Measurements from ENCODE around the gene THYN1. TPM values are rescaled to one million over a fixed set of nuclear protein-coding genes. Genes with fewer than 3 reads are reported as not detected.

The THYN1 gene
- polyA plus RNA-seq, 1 donor (not counting 4 experiments of a cell fraction or from before 2014, with no cell fraction given), result 45.8 TPM

DNA sequence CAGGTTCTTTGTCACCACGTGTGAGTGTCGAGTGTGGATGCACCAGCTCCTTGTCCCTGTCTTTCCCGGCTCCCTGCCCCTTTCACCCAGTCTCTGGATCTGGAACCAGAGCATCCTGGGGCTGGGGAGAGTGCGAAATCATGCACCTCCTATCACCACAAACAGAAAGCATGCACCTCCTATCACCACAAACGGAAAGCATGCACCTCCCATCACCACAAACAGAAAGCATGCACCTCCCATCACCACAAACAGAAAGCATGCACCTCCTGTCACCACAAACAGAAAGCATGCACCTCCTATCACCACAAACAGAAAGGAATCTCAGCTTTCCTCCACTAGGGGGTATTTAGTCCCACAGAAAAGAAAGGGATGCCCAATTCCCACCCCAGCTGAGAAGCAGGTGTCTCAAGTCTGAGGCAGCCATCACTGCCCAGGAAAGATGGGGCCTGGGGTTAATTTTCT, 17.1 kb upstream of the THYN1 start:
- Histone ChIP-seq H3K9ac (ENCODE audit: control insufficient read depth, extremely low read depth, insufficient read depth, low read length) (no peak overlapping the region), H3K27ac (ENCODE audit: control insufficient read depth, insufficient read depth, low read length) (no peak overlapping the region), H2AFZ (ENCODE audit: control insufficient read depth, low read length) (no peak overlapping the region), H3K4me3 (ENCODE audit: control insufficient read depth in 2 of 3, extremely low read depth in 1 of 3, insufficient read depth in 2 of 3, low read depth in 1 of 3, low read length in 3 of 3) (no peak overlapping the region), H3K9me3 (ENCODE audit: control insufficient read depth, low read depth, low read length) (no peaks in the 10 kb centered on the region), H3K79me2 (ENCODE audit: control insufficient read depth, insufficient read depth, low read length) (peaks cover 19% of the 10 kb centered on the region), H3K27me3 (ENCODE audit: control insufficient read depth, extremely low read depth, insufficient read depth, low read length) (no peaks in the 10 kb centered on the region), H3K9me1 (ENCODE audit: control insufficient read depth, extremely low read depth, insufficient read depth, low read length) (no peaks in the 10 kb centered on the region), H3K36me3 (ENCODE audit: control insufficient read depth in 2 of 2, extremely low read depth in 1 of 2, insufficient read depth in 2 of 2, low read length in 2 of 2) (peaks cover 0 to 1% of the 10 kb centered on the region in 2 experiments), H4K20me1 (ENCODE audit: control insufficient read depth, extremely low read depth, insufficient read depth, low read length) (no peaks in the 10 kb centered on the region), H3K4me1 (ENCODE audit: control insufficient read depth, extremely low read depth, insufficient read depth, low read length) (peaks cover 42% of the 10 kb centered on the region), H3K4me2 (ENCODE audit: control insufficient read depth, extremely low read depth, insufficient read depth, low read depth, low read length) (no peak overlapping the region)
- dilution Hi-C loops (cut with MboI; ENCODE audit: extremely low pct_ligation_motif_present, low sequenced_read_pairs), result no loop called here
- FAIRE-seq (peak; percentile 34), DNase-seq (ENCODE audit: low read depth, low spot score) (no peak)
- TF ChIP-seq EZH2 (IDR thresholded peaks at IDR 0.05; ENCODE audit: low read length), result no peak
- TF ChIP-seq, protein P1, sequence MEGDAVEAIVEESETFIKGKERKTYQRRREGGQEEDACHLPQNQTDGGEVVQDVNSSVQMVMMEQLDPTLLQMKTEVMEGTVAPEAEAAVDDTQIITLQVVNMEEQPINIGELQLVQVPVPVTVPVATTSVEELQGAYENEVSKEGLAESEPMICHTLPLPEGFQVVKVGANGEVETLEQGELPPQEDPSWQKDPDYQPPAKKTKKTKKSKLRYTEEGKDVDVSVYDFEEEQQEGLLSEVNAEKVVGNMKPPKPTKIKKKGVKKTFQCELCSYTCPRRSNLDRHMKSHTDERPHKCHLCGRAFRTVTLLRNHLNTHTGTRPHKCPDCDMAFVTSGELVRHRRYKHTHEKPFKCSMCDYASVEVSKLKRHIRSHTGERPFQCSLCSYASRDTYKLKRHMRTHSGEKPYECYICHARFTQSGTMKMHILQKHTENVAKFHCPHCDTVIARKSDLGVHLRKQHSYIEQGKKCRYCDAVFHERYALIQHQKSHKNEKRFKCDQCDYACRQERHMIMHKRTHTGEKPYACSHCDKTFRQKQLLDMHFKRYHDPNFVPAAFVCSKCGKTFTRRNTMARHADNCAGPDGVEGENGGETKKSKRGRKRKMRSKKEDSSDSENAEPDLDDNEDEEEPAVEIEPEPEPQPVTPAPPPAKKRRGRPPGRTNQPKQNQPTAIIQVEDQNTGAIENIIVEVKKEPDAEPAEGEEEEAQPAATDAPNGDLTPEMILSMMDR (optimal IDR thresholded peaks at IDR 0.05 in 1 of 3, IDR thresholded peaks at IDR 0.05 in 1 of 3, conservative IDR thresholded peaks at IDR 0.05 in 1 of 3; ENCODE audit: extremely low read depth in 1 of 3, insufficient read depth in 2 of 3, low read length in 3 of 3), result peak; percentile 29 to 38 (median 38)

DNA sequence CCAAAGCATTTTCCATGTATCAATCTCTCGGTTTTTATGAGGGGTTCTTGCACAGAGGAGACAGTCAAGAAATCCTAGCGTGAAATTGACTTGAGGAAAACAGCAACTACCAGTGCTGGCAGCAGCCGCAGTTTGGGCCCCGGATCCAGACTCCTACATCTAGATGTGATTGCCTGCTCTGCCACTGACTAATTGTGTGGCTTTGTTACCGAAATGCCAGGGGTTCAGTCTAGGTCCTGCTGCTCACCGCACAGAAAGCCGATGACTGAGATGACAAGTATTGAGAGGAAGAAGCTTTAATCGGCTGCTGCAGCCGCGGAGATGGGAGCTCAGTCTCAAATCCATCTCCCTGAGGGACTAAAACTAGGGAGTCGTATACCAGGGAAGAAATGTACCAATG, 14.8 kb upstream of the THYN1 start:
- no peak overlapping the region for H3K27ac ChIP-seq (ENCODE audit: control insufficient read depth, insufficient read depth, low read length)
- peaks cover 3 to 5% of the 10 kb centered on the region in 2 experiments for H3K36me3 ChIP-seq (ENCODE audit: control insufficient read depth in 2 of 2, extremely low read depth in 1 of 2, insufficient read depth in 2 of 2, low read length in 2 of 2)
- H3K9ac ChIP-seq (ENCODE audit: control insufficient read depth, extremely low read depth, insufficient read depth, low read length), result no peak overlapping the region
- H3K27me3 ChIP-seq (ENCODE audit: control insufficient read depth, extremely low read depth, insufficient read depth, low read length), result no peaks in the 10 kb centered on the region
- no peaks in the 10 kb centered on the region for H3K9me3 ChIP-seq (ENCODE audit: control insufficient read depth, low read depth, low read length)
- peaks cover 32% of the 10 kb centered on the region for H3K4me1 ChIP-seq (ENCODE audit: control insufficient read depth, extremely low read depth, insufficient read depth, low read length)
- FAIRE-seq, result no peak
- no peak overlapping the region for H3K4me3 ChIP-seq (ENCODE audit: control insufficient read depth in 2 of 3, extremely low read depth in 1 of 3, insufficient read depth in 2 of 3, low read depth in 1 of 3, low read length in 3 of 3)
- DNase-seq (ENCODE audit: low read depth, low spot score), result no peak
- H2AFZ ChIP-seq (ENCODE audit: control insufficient read depth, low read length), result no peak overlapping the region
- peaks cover 4% of the 10 kb centered on the region for H3K79me2 ChIP-seq (ENCODE audit: control insufficient read depth, insufficient read depth, low read length)
- dilution Hi-C loops (cut with MboI; ENCODE audit: extremely low pct_ligation_motif_present, low sequenced_read_pairs), result no loop called here
- TF ChIP-seq, protein P1 (optimal IDR thresholded peaks at IDR 0.05 in 1 of 3, IDR thresholded peaks at IDR 0.05 in 1 of 3, conservative IDR thresholded peaks at IDR 0.05 in 1 of 3; ENCODE audit: extremely low read depth in 1 of 3, insufficient read depth in 2 of 3, low read length in 3 of 3), result no peak
- TF ChIP-seq EZH2 (IDR thresholded peaks at IDR 0.05; ENCODE audit: low read length), result no peak
- no peak overlapping the region for H3K4me2 ChIP-seq (ENCODE audit: control insufficient read depth, extremely low read depth, insufficient read depth, low read depth, low read length)
- no peaks in the 10 kb centered on the region for H4K20me1 ChIP-seq (ENCODE audit: control insufficient read depth, extremely low read depth, insufficient read depth, low read length)
- no peaks in the 10 kb centered on the region for H3K9me1 ChIP-seq (ENCODE audit: control insufficient read depth, extremely low read depth, insufficient read depth, low read length)

Data from keratinocyte (primary cell).